ENCODE results near the gene RNASEH2A. TPM values are rescaled to one million over a fixed set of nuclear protein-coding genes. Genes with fewer than 3 reads are reported as not detected.

The RNASEH2A gene
- 10 to 100 TPM in 1 of 4 donors, 1 to 10 TPM in 2, not detected in 1; 2.7 to 17.5 (median 4.0) TPM for total RNA-seq

DNA sequence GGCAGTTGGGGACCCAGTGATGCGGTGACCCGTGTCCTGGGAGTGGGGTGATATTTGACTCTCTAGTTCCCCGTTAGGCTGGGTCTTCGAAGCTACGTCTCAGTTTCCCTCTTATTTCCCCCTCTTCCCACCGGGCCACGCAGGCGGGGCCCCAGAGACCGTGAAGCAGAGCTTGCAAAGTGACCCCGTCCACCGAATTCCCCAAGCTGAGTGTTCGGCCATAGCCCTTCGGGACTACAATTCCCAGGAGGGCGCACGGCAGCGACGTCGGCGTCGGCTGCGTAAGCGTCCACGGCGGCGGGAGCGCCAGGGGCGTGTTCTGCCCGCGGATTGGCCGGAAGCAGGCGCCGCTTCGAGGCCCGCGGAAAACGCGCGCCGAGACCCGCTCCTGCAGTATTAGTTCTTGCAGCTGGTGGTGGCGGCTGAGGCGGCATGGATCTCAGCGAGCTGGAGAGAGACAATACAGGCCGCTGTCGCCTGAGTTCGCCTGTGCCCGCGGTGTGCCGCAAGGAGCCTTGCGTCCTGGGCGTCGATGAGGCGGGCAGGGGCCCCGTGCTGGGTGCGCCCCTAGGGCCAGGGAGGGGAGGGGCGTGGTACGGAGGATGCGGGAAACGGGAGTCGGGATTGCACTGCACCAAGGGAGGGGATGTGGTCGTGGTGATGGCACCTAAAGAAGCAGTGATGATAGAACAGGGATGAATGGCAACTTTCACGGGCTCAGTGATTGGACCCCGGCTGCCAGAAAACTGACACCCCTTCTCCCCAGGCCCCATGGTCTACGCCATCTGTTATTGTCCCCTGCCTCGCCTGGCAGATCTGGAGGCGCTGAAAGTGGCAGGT, at the start of gene RNASEH2A:
TSS of gene RNASEH2A (plus strand) at position 343 of the 840 bp plus-strand sequence. CDS start at position 433, 90 bp downstream.
- Histone ChIP-seq H3K27ac (peak within 1 kb of the TSS; percentile 63 to 83 (median 71)), H3K4me3 (peak within 1 kb of the TSS; percentile 38 to 61 (median 46)), H3K4me1 (peaks cover 10 to 20% (median 17%) of the 10 kb centered on the region in 4 donors), H3K36me3 (no peaks in the 10 kb centered on the region), H3K27me3 (no peaks in the 10 kb centered on the region), H3K9me3 (no peaks in the 10 kb centered on the region)
- intact Hi-C loops (cut with DNase I; ENCODE audit: low total_unique reads) (no loop called here), in situ Hi-C loops (cut with MboI; ENCODE audit: low pct_ligation_motif_present in 1 of 4, low pct_unique_long_range_greater_than_20kb in 1 of 4, low sequenced_read_pairs in 3 of 4) (no loop called here)
- WGBS, 2 donors (ENCODE audit: low coverage in 1 of 2) = 4 to 15% methylated on average over 6 to 66 of the region's 66 CpGs
- TF ChIP-seq POLR2AphosphoS5 (IDR thresholded peaks at IDR 0.05) = peak in 2 of 3 donors; percentile 21 to 54
- no peak for TF ChIP-seq POLR2A (IDR thresholded peaks at IDR 0.05)
- TF ChIP-seq, protein P1, sequence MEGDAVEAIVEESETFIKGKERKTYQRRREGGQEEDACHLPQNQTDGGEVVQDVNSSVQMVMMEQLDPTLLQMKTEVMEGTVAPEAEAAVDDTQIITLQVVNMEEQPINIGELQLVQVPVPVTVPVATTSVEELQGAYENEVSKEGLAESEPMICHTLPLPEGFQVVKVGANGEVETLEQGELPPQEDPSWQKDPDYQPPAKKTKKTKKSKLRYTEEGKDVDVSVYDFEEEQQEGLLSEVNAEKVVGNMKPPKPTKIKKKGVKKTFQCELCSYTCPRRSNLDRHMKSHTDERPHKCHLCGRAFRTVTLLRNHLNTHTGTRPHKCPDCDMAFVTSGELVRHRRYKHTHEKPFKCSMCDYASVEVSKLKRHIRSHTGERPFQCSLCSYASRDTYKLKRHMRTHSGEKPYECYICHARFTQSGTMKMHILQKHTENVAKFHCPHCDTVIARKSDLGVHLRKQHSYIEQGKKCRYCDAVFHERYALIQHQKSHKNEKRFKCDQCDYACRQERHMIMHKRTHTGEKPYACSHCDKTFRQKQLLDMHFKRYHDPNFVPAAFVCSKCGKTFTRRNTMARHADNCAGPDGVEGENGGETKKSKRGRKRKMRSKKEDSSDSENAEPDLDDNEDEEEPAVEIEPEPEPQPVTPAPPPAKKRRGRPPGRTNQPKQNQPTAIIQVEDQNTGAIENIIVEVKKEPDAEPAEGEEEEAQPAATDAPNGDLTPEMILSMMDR (IDR thresholded peaks at IDR 0.05) = peak in 2 of 5 experiments; percentile 6 to 17
- DNase-seq = peak; percentile 92

DNA sequence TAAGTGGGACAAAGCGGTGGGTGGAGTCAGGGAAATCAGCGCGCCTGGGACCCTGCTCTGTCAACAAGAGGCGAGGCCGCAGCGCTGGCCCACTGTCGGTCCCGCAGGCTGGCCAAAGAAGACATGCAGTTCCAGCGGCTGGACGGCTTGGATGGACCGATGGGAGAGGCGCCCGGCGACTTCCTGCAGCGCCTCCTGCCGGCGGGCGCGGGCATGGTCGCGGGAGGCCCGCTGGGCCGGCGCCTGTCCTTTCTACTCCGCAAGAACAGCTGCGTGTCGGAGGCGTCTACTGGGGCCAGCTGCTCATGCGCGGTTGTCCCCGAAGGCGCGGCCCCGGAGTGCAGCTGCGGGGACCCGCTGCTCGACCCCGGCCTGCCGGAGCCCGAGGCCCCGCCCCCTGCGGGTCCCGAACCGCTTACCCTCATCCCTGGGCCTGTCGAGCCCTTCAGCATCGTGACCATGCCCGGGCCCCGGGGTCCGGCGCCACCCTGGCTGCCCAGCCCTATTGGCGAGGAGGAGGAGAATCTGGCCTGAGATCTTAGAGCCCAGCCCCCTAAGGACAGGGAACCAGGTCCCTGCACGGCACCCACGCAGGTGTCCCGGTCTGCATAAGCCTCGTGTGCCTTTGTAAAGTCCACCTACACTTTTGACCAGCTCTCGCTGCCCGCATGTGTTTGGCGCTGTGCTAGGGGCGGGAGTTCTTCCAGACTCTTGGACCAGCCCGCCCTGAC, 48.7 kb upstream of the RNASEH2A start:
- intact Hi-C loops (cut with DNase I; ENCODE audit: low total_unique reads) = no loop called here
- WGBS, 2 donors (ENCODE audit: low coverage in 1 of 2) = 8 to 83% methylated on average over 1 to 46 of the region's 60 CpGs
- peaks cover 4% of the 10 kb centered on the region for H3K27me3 ChIP-seq
- H3K4me3 ChIP-seq = peak overlapping the region in 3 of 4 donors; percentile 10 to 53 (median 26)
- in situ Hi-C loops (cut with MboI; ENCODE audit: low pct_ligation_motif_present in 1 of 4, low pct_unique_long_range_greater_than_20kb in 1 of 4, low sequenced_read_pairs in 3 of 4) = loop anchor here in 1 of 4 donors (10.0 kb wide), 1 partner anchor 87 kb away; no protein-coding TSS in a partner anchor
- H3K36me3 ChIP-seq = peaks cover 0 to 3% (median 0%) of the 10 kb centered on the region in 4 donors
- TF ChIP-seq POLR2A (IDR thresholded peaks at IDR 0.05) (peak; percentile 16), POLR2AphosphoS5 (IDR thresholded peaks at IDR 0.05) (peak in 1 of 3 donors; percentile 32), EP300 (IDR thresholded peaks at IDR 0.05; ENCODE audit: low read depth) (no peak)
- TF ChIP-seq, protein P1 (IDR thresholded peaks at IDR 0.05) = peak; percentile 88 to 97 (median 92)
- no peaks in the 10 kb centered on the region for H3K9me3 ChIP-seq
- peak; percentile 80 for DNase-seq
- peaks cover 8 to 12% (median 11%) of the 10 kb centered on the region in 4 donors for H3K4me1 ChIP-seq
- peak overlapping the region; percentile 26 to 60 (median 45) for H3K27ac ChIP-seq

- WGBS, 2 donors (ENCODE audit: low coverage in 1 of 2) = 82 to 89% methylated on average over 6 of the region's 6 CpGs
- in situ Hi-C loops (cut with MboI; ENCODE audit: low pct_ligation_motif_present in 1 of 4, low pct_unique_long_range_greater_than_20kb in 1 of 4, low sequenced_read_pairs in 3 of 4) = loop anchor here (5.0 to 10.0 kb wide), 2 partner anchors 85 to 88 kb away; no protein-coding TSS in a partner anchor
- intact Hi-C loops (cut with DNase I; ENCODE audit: low total_unique reads) = no loop called here
These were observed 46.7 kb upstream of the RNASEH2A start for GRCh38 chr19:12759686-12760085.

More at GRCh38 chr19:12759686-12760085, 46.7 kb upstream of the RNASEH2A start:
- no peak overlapping the region for H3K4me3 ChIP-seq
- no peaks in the 10 kb centered on the region for H3K9me3 ChIP-seq
- H3K27ac ChIP-seq = no peak overlapping the region
- no peaks in the 10 kb centered on the region for H3K27me3 ChIP-seq
- H3K4me1 ChIP-seq = peaks cover 8 to 12% (median 11%) of the 10 kb centered on the region in 4 donors
- DNase-seq = no peak
- H3K36me3 ChIP-seq = peaks cover 0 to 7% (median 0%) of the 10 kb centered on the region in 4 donors
- TF ChIP-seq, protein P1 (IDR thresholded peaks at IDR 0.05) = no peak
- TF ChIP-seq POLR2AphosphoS5 (IDR thresholded peaks at IDR 0.05) = no peak
